HUES6 (cell line): ENCODE results near the gene USP3.
"Not testable (repeated sequence)": the region's sequence is repeated elsewhere in the genome, so short reads cannot be mapped to it uniquely, and the experiment has no call there.

Experiments
- H3K27ac ChIP-seq: 2 replicates; pipeline ENCODE4 v1.7.0; 2013; ENCODE audit warnings: low read depth, mild to moderate bottlenecking, low read length, inconsistent platforms
- H3K27me3 ChIP-seq: 2 replicates; pipeline ENCODE4 v1.6.1; 2013; ENCODE audit warnings: low read length; ENCODE audit not compliant: control insufficient read depth, insufficient read depth
- H3K36me3 ChIP-seq: 2 replicates; pipeline ENCODE4 v1.6.1; 2013; ENCODE audit warnings: low read length; ENCODE audit not compliant: control insufficient read depth, insufficient read depth
- H3K4me1 ChIP-seq: 2 replicates; pipeline ENCODE4 v1.6.1; 2013; ENCODE audit warnings: low read length; ENCODE audit not compliant: control insufficient read depth, insufficient read depth
- H3K4me3 ChIP-seq: 2 replicates; pipeline ENCODE4 v1.5.1; 2013; ENCODE audit warnings: low read depth, low read length
- H3K9ac ChIP-seq: one replicate; pipeline ENCODE4 v1.6.1; 2013; ENCODE audit warnings: mild to moderate bottlenecking, low read length
- H3K9me3 ChIP-seq: 2 replicates; pipeline ENCODE4 v1.6.1; 2013; ENCODE audit warnings: low read depth, low read length; ENCODE audit not compliant: control insufficient read depth, insufficient read depth

USP3 gene

GRCh38 chr15:63478243-63478642 is 26.1 kb upstream of the USP3 start:
- Histone ChIP-seq H3K27me3 (no peaks in the 10 kb centered on the region), H3K4me3 (no peak overlapping the region), H3K9ac (no peak overlapping the region), H3K27ac (no peak overlapping the region), H3K9me3 (no peaks in the 10 kb centered on the region), H3K4me1 (peaks cover 15% of the 10 kb centered on the region; the same call in 1 of the 2 replicates), H3K36me3 (no peaks in the 10 kb centered on the region)

DNA sequence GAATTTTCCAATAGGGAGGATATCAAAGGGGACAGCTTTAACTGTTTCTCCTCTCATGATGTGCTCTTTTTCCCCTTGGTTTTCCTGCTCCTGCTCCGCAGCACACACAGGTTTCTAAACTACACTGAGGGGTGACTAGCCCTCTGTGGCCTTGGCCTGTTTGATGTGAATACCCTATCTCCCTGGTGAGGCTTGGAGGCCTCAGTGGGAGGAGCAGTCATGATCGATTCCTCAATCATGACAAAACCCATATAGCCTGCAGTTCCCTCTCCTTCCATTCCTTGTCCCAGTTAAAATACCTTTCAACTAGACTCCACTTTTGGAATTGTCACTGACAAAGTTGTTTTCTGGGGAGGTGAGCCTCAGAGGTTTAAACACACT is 24.0 kb upstream of the USP3 start:
- no peak overlapping the region for H3K4me3 ChIP-seq
- H3K27ac ChIP-seq = no peak overlapping the region

GRCh38 chr15:63481105-63481810 is 23.1 kb upstream of the USP3 start:
- H3K36me3 ChIP-seq = no peaks in the 10 kb centered on the region
- peaks cover 20% of the 10 kb centered on the region for H3K4me1 ChIP-seq
- no peak overlapping the region for H3K9ac ChIP-seq
- no peak overlapping the region for H3K4me3 ChIP-seq
- H3K27me3 ChIP-seq = no peaks in the 10 kb centered on the region
- H3K9me3 ChIP-seq = no peaks in the 10 kb centered on the region
- H3K27ac ChIP-seq = no peak overlapping the region

More for the DNA sequence above, 24.0 kb upstream of the USP3 start:
- H3K9ac ChIP-seq = no peak overlapping the region
- H3K27me3 ChIP-seq = no peaks in the 10 kb centered on the region
- H3K9me3 ChIP-seq = no peaks in the 10 kb centered on the region
- no peaks in the 10 kb centered on the region for H3K36me3 ChIP-seq
- peaks cover 20% of the 10 kb centered on the region for H3K4me1 ChIP-seq

DNA sequence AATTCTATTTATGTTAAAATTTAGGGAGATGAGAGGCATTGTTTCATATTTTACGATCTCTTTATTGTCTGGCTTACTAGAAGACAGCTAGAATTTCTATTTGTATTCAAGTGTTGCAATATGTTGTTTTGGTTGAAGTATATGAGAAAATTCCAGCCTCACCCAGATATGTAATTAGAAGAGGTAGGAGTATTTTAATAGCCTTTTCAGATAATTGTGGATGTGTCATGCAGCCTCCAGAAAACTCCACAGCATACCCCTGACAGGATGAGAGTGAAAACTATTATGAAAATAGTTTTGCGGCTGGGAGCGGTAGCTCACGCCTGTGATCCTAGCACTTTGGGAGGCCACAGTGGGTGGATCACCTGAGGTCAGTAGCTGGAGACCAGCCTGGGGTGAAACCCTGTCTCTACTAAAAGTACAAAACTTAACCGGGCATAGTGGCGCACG is 21.5 kb upstream of the USP3 start:
- no peaks in the 10 kb centered on the region for H3K36me3 ChIP-seq
- H3K27ac ChIP-seq = no peak overlapping the region
- H3K27me3 ChIP-seq = peaks cover 2% of the 10 kb centered on the region
- H3K9me3 ChIP-seq = no peaks in the 10 kb centered on the region
- H3K4me3 ChIP-seq = no peak overlapping the region
- no peak overlapping the region for H3K9ac ChIP-seq
- peaks cover 22% of the 10 kb centered on the region for H3K4me1 ChIP-seq

GRCh38 chr15:63483521-63484371 is 20.6 kb upstream of the USP3 start:
- H3K4me3 ChIP-seq = no peak overlapping the region
- H3K27me3 ChIP-seq = peaks cover 10% of the 10 kb centered on the region
- peaks cover 22% of the 10 kb centered on the region for H3K4me1 ChIP-seq
- H3K9ac ChIP-seq = no peak overlapping the region
- peak overlapping the region; percentile 56; the same call in 1 of the 2 replicates for H3K27ac ChIP-seq
- H3K9me3 ChIP-seq = no peaks in the 10 kb centered on the region
- no peaks in the 10 kb centered on the region for H3K36me3 ChIP-seq

GRCh38 chr15:63484433-63485186 is 19.8 kb upstream of the USP3 start:
- peaks cover 10% of the 10 kb centered on the region for H3K27me3 ChIP-seq
- H3K36me3 ChIP-seq = no peaks in the 10 kb centered on the region
- H3K9ac ChIP-seq = no peak overlapping the region
- peaks cover 18% of the 10 kb centered on the region for H3K4me1 ChIP-seq
- no peaks in the 10 kb centered on the region for H3K9me3 ChIP-seq
- H3K4me3 ChIP-seq = no peak overlapping the region
- no peak overlapping the region for H3K27ac ChIP-seq

DNA sequence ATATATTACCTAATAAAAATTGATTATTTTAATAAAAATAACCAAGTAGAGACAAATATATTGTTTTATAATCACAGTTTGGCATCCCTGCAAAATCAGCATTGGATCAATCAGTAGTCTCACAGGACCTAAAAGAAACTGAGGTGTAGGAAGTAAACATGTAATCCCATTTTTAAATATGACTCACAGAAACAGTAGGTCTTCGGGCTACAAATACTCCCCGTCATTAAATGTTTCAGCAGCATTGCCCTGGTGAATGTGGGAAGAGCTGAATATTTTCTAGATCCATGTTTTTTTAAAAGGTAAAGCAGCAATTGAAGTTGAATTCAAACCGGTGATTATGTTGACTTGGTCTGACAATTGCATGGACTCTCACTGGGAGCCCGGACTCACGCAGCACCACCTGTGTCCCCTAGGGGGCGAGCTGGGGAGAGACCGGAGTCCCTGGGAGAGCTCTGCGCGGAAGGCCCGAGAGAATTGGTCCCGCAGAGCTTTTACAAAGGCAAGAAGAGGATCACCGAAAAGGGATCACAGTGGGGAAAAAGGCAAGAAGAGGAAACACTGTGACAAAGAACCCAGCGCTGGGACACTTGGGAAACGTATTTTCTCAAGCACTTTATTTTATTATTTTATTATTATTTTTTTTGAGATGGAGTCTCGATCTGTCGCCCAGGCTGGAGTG is 17.2 kb upstream of the USP3 start:
- H3K9ac ChIP-seq = no peak overlapping the region
- H3K27ac ChIP-seq = no peak overlapping the region
- no peaks in the 10 kb centered on the region for H3K36me3 ChIP-seq
- H3K4me3 ChIP-seq = no peak overlapping the region
- no peaks in the 10 kb centered on the region for H3K9me3 ChIP-seq
- peaks cover 15% of the 10 kb centered on the region for H3K4me1 ChIP-seq
- peaks cover 22% of the 10 kb centered on the region for H3K27me3 ChIP-seq

- H3K9ac ChIP-seq, H3K4me3 ChIP-seq, H3K27ac ChIP-seq, H3K36me3 ChIP-seq, H3K9me3 ChIP-seq: not testable (repeated sequence)
- peaks cover 28% of the 10 kb centered on the region for H3K27me3 ChIP-seq
- peaks cover 20% of the 10 kb centered on the region for H3K4me1 ChIP-seq
Observed at GRCh38 chr15:63487758-63488397, 16.5 kb upstream of the USP3 start.

GRCh38 chr15:63488398-63488960 is 15.9 kb upstream of the USP3 start:
- Histone ChIP-seq H3K9ac (no peak overlapping the region), H3K4me3 (no peak overlapping the region), H3K4me1 (peaks cover 25% of the 10 kb centered on the region), H3K27me3 (peaks cover 34% of the 10 kb centered on the region), H3K36me3 (no peaks in the 10 kb centered on the region), H3K27ac (no peak overlapping the region), H3K9me3 (no peaks in the 10 kb centered on the region)

- H3K27me3 ChIP-seq = peaks cover 38% of the 10 kb centered on the region
- H3K4me3 ChIP-seq = no peak overlapping the region
- peaks cover 21% of the 10 kb centered on the region; the same call in 1 of the 2 replicates for H3K4me1 ChIP-seq
- H3K27ac ChIP-seq = no peak overlapping the region
- no peak overlapping the region for H3K9ac ChIP-seq
- no peaks in the 10 kb centered on the region for H3K36me3 ChIP-seq
- no peaks in the 10 kb centered on the region for H3K9me3 ChIP-seq
Observed at GRCh38 chr15:63489352-63489751, 15.0 kb upstream of the USP3 start.
